Thyroid gland (tissue), 4 donors: ENCODE results near the gene FAM200C. TPM values are rescaled to one million over a fixed set of nuclear protein-coding genes. Genes with fewer than 3 reads are reported as not detected.
"Not testable (repeated sequence)": the region's sequence is repeated elsewhere in the genome, so short reads cannot be mapped to it uniquely, and the experiment has no call there.

Experiments
- DNase-seq, 2 donors: peaks; one replicate each; pipeline ENCODE4 v3.0.0-alpha.2; 2019
- H3K27ac ChIP-seq, 3 donors: fragments of 200-600 bp; sonication (generic); 1 replicate in 2 of 3; 2 replicates in 1 of 3; pipeline ENCODE4 v1.5.1; 2016 to 2019; ENCODE audit warnings: mild to moderate bottlenecking in 1 of 3, moderate library complexity in 1 of 3
- H3K27me3 ChIP-seq: fragments of 200-600 bp; sonication (generic); one replicate; pipeline ENCODE4 v1.5.1; 2019
- H3K36me3 ChIP-seq, 2 donors: fragments of 200-600 bp; sonication (generic); one replicate each; pipeline ENCODE4 v1.5.1; 2016 to 2019
- H3K4me1 ChIP-seq, 2 donors: fragments of 200-600 bp; sonication (generic); one replicate each; pipeline ENCODE4 v1.5.1; 2017 to 2019
- H3K4me3 ChIP-seq, 3 donors: fragments of 200-600 bp; sonication (generic); replicated peaks in 1 of 3; 1 replicate in 2 of 3; 2 replicates in 1 of 3; pipeline ENCODE4 v1.5.1; 2016; ENCODE audit warnings: mild to moderate bottlenecking in 1 of 3
- H3K9me3 ChIP-seq: fragments of 200-600 bp; sonication (generic); one replicate; pipeline ENCODE4 v1.5.1; 2017
- CTCF ChIP-seq, 6 experiments: fragments of 200-600 bp in 3 of 6; fragments of 450-650 bp in 3 of 6; sonication (generic) in 3 of 6; IDR thresholded peaks; one replicate each; pipeline ENCODE4 v1.5.1; 2016 to 2019; ENCODE audit warnings: antibody characterized with exemption in 6 of 6, mild to moderate bottlenecking in 2 of 6, inconsistent platforms in 1 of 6, moderate library complexity in 1 of 6
- POLR2A ChIP-seq, 2 donors: fragments of 450-650 bp; IDR thresholded peaks; one replicate each; pipeline ENCODE4 v1.6.1; 2017; ENCODE audit warnings: antibody characterized with exemption in 2 of 2, mild to moderate bottlenecking in 2 of 2, moderate library complexity in 1 of 2
- WGBS, 2 donors: methylation state at CpG; one replicate each; pipeline ENCODE4 v1.1.5; 2017; 5-methylcytosine and 5-hydroxymethylcytosine counted together
- intact Hi-C: fragments of 100-400 bp; cut with DNase I; formaldehyde crosslinking; loops from one replicate; pipeline ENCODE4 v1.15.1; 2023
- total RNA-seq, 4 donors: library from RNA; depleted of rRNA; stranded (reverse); fragments of >200 nt; gene quantifications; one replicate each; pipeline ENCODE4 v1.2.3, GENCODE V29; 2016

Gene FAM200C
- total RNA-seq, 4 donors from 2014 or later, result 5.8 to 9.0 (median 7.2) TPM

DNA sequence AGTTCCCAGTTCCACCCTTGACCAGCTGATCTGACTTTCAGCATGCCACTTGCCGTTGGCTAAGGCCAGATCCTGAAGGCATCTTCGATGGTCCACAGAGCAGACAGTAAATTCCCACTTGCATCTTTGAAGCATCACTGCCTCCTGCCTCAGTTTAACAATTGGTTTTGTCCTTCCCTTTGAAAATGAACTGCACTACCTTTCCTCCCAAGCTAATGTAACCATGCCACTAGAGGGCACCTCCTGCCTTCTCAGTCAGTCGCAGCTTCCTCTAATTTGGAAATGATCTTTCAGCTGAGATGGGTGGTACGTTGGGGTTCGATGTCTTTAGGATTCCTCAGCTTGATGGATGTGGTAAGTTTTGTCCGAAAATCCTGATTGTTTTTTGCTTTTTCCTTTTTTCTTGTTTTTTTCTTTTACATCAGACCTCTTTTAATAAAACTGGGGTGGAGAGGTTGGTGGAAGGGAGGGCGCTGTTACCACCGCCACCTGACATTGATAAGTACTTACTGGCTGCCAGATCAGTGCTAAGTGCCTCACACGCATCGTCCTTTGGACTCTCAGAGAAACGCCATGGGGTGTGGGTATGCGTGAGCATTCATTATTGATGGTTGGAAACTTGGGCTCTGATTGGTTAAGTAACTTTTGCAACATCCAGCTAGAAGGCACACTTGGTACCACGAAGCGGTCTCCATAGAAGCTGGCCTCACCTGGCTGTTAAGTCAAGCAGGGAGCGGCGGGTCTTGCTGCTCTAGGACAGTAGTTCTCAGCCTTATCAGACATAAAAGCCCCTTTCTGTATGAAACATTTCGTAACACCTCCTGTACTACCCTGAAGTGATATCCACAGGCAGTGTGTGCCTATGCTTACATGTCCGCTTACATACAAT lies 38.7 kb upstream of the FAM200C start:
- H3K4me3 ChIP-seq, result peak overlapping the region in 2 of 3 donors; percentile 5 to 22
- no peaks in the 10 kb centered on the region for H3K9me3 ChIP-seq
- 6 to 7% methylated on average over 18 of the region's 18 CpGs for WGBS, 2 donors
- H3K4me1 ChIP-seq, result peaks cover 16 to 28% of the 10 kb centered on the region in 2 donors
- H3K27ac ChIP-seq, result peak overlapping the region; percentile 58 to 72 (median 58)
- H3K36me3 ChIP-seq, result no peaks in the 10 kb centered on the region
- intact Hi-C loops, result loop anchor here (10.0 kb wide), 1 partner anchor 76 kb away; no protein-coding TSS in a partner anchor
- TF ChIP-seq POLR2A (IDR thresholded peaks at IDR 0.05) (no peak), CTCF (IDR thresholded peaks at IDR 0.05) (peak in 5 of 6 experiments; percentile 51 to 86 (median 75))
- no peaks in the 10 kb centered on the region for H3K27me3 ChIP-seq
- DNase-seq, result peak; percentile 62 to 64

DNA sequence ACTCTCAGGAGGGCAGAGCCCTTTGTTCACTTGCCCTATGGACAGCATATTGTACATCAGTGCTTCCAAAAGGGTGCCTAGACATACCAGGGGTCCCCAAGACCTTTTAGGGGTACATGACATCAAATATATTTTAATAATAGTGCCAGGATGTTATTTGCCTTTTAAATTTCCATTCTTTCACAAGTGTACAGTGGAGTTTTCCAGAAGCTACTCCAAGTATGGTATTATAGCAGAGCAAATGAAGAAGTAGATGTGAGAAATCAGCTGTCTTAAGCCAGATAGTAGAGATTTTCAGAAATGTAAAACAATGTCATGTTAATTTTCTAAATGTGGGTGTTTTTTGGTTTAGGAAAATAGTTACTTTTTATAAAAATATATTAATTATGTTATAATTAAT lies 37.4 kb upstream of the FAM200C start:
- intact Hi-C loops, result loop anchor here (10.0 kb wide), 1 partner anchor 78 kb away; no protein-coding TSS in a partner anchor
- Histone ChIP-seq H3K9me3 (no peaks in the 10 kb centered on the region), H3K4me3 (no peak overlapping the region), H3K4me1 (peaks cover 18 to 30% of the 10 kb centered on the region in 2 donors), H3K27me3 (no peaks in the 10 kb centered on the region), H3K27ac (no peak overlapping the region), H3K36me3 (no peaks in the 10 kb centered on the region)
- DNase-seq, result no peak
- TF ChIP-seq POLR2A (IDR thresholded peaks at IDR 0.05) (no peak), CTCF (IDR thresholded peaks at IDR 0.05) (no peak)

DNA sequence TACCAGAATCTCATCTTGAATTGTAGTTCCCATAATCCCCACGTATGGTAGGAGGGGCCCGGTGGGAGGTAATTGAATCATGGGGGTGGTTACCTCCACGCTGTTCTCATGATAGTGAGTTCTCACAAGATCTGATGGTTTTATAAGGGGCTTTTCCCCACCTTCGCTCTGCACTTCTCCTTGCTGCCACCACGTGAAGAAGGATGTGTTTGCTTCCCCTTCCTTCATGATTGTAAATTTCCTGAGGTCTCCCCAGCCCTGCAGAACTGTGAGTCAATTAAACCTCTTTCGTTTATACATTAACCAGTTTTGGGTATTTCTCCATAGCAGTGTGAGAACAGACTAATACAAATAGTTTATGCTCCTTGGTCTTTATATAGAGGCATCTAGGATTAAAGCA lies 36.8 kb upstream of the FAM200C start:
- not testable (repeated sequence) for H3K27me3 ChIP-seq, DNase-seq, H3K9me3 ChIP-seq, H3K27ac ChIP-seq, H3K36me3 ChIP-seq, H3K4me3 ChIP-seq
- peaks cover 19 to 33% of the 10 kb centered on the region in 2 donors for H3K4me1 ChIP-seq
- 67 to 72% methylated on average over 6 of the region's 6 CpGs for WGBS, 2 donors
- intact Hi-C loops, result loop anchor here (10.0 kb wide), 1 partner anchor 78 kb away; no protein-coding TSS in a partner anchor

DNA sequence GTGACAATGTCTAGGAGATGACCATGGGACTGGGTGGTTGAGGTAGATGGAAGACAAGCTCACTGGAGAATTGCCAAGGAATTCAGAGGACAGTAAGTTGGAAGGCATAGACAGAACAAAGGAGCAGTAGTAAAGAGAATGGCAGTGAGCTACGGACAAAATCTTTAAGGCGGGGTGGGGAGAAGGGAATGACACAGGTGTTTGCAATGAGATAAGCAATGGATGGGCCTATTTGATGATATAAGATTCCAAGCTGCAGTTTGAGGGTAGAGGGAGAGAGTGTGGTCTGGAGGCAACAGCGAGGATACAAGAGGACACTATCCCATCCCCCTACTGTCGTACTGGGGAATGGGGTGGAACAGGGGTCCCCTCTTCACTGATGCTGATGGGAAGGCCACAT lies 36.2 kb upstream of the FAM200C start:
- 92 to 95% methylated on average over 4 of the region's 4 CpGs for WGBS, 2 donors

GRCh38 chr5:160435532-160435931 lies 35.7 kb upstream of the FAM200C start:
- TF ChIP-seq POLR2A (IDR thresholded peaks at IDR 0.05) (no peak), CTCF (IDR thresholded peaks at IDR 0.05) (no peak)
- Histone ChIP-seq H3K9me3 (no peaks in the 10 kb centered on the region), H3K36me3 (no peaks in the 10 kb centered on the region), H3K27ac (no peak overlapping the region), H3K4me3 (no peak overlapping the region), H3K4me1 (peaks cover 19 to 44% of the 10 kb centered on the region in 2 donors), H3K27me3 (no peaks in the 10 kb centered on the region)
- no peak for DNase-seq
- intact Hi-C loops, result loop anchor here (10.0 kb wide), 1 partner anchor 79 kb away; no protein-coding TSS in a partner anchor
- 90 to 91% methylated on average over 1 of the region's 1 CpG for WGBS, 2 donors

More for the DNA sequence above, 36.2 kb upstream of the FAM200C start:
- TF ChIP-seq POLR2A (IDR thresholded peaks at IDR 0.05) (no peak), CTCF (IDR thresholded peaks at IDR 0.05) (no peak)
- no peak for DNase-seq
- Histone ChIP-seq H3K9me3 (no peaks in the 10 kb centered on the region), H3K27ac (no peak overlapping the region), H3K4me3 (no peak overlapping the region), H3K27me3 (no peaks in the 10 kb centered on the region), H3K36me3 (no peaks in the 10 kb centered on the region), H3K4me1 (peaks cover 19 to 39% of the 10 kb centered on the region in 2 donors)
- intact Hi-C loops, result loop anchor here (10.0 kb wide), 1 partner anchor 79 kb away; no protein-coding TSS in a partner anchor
